DOHH2 (cell line): ENCODE results near the gene UBXN2A.

Source experiments
- H3F3A ChIP-seq: fragments of 200-600 bp; sonication (generic), shearing (Covaris generic); 2 replicates; pipeline ENCODE4 v1.6.0; 2016; ENCODE audit warnings: antibody characterized with exemption, mild to moderate bottlenecking; ENCODE audit not compliant: control insufficient read depth, insufficient read depth
- H3K27ac ChIP-seq: fragments of 200-600 bp; sonication (generic); 2 replicates; pipeline ENCODE4 v1.5.1; 2014; ENCODE audit warnings: low read depth, mild to moderate bottlenecking, low read length, moderate library complexity
- H3K27me3 ChIP-seq: fragments of 200-600 bp; sonication (generic); 2 replicates; pipeline ENCODE4 v1.6.1; 2014; ENCODE audit warnings: mild to moderate bottlenecking, low read length, mixed read lengths; ENCODE audit not compliant: control insufficient read depth
- H3K36me3 ChIP-seq: fragments of 200-600 bp; sonication (generic); 2 replicates; pipeline ENCODE4 v1.6.1; 2014; ENCODE audit warnings: mild to moderate bottlenecking, low read length, moderate library complexity, mixed read lengths; ENCODE audit not compliant: control insufficient read depth
- H3K4me1 ChIP-seq: fragments of 200-600 bp; sonication (generic); 2 replicates; pipeline ENCODE4 v1.6.1; 2014; ENCODE audit warnings: mild to moderate bottlenecking, low read length, mixed read lengths; ENCODE audit not compliant: control insufficient read depth
- H3K4me2 ChIP-seq: fragments of 200-600 bp; sonication (generic); 2 replicates; pipeline ENCODE4 v1.6.0; 2014; ENCODE audit warnings: mild to moderate bottlenecking, low read length, moderate library complexity
- H3K4me3 ChIP-seq: fragments of 200-600 bp; sonication (generic); 2 replicates; pipeline ENCODE4 v1.5.1; 2014; ENCODE audit warnings: mild to moderate bottlenecking, low read length, mixed read lengths
- H3K79me2 ChIP-seq: fragments of 200-600 bp; sonication (generic); 2 replicates; pipeline ENCODE4 v1.6.1; 2014; ENCODE audit warnings: mild to moderate bottlenecking, low read length, mixed read lengths; ENCODE audit not compliant: control insufficient read depth
- H3K9me2 ChIP-seq: fragments of 200-600 bp; sonication (generic); replicated peaks from 2 replicates; pipeline ENCODE4 v1.6.1; 2014; ENCODE audit warnings: mild to moderate bottlenecking, low read length, mixed read lengths; ENCODE audit not compliant: control insufficient read depth
- H3K9me3 ChIP-seq: fragments of 200-600 bp; sonication (generic); 2 replicates; pipeline ENCODE4 v1.6.1; 2014; ENCODE audit warnings: antibody characterized with exemption, low read length, mixed read lengths; ENCODE audit not compliant: control insufficient read depth, insufficient read depth
- H4K20me1 ChIP-seq: fragments of 200-600 bp; sonication (generic); 2 replicates; pipeline ENCODE4 v1.6.0; 2014; ENCODE audit warnings: low read depth, mild to moderate bottlenecking, antibody characterized with exemption, low read length, moderate library complexity; ENCODE audit not compliant: control insufficient read depth, insufficient read depth
- CTCF ChIP-seq: fragments of 200-600 bp; sonication (generic); IDR thresholded peaks from one replicate; pipeline ENCODE4 v1.5.1; 2014; ENCODE audit warnings: antibody characterized with exemption, mild to moderate bottlenecking, low read depth, low read length; ENCODE audit not compliant: poor library complexity, severe bottlenecking
- EZH2phosphoT487 ChIP-seq: fragments of 200-600 bp; sonication (generic); IDR thresholded peaks from 2 replicates; pipeline ENCODE4 v1.6.1; 2017; ENCODE audit warnings: borderline replicate concordance, mild to moderate bottlenecking, antibody characterized with exemption, low read length, moderate library complexity, mixed read lengths

Gene UBXN2A

GRCh38 chr2:24047703-24048033, 107.4 kb downstream of the UBXN2A start:
- Histone ChIP-seq H3K79me2 (peaks cover 38% of the 10 kb centered on the region), H3K4me3 (peak overlapping the region; percentile 87), H3K4me2 (peak overlapping the region; percentile 81), H3K27me3 (peaks cover 24% of the 10 kb centered on the region), H3K9me3 (no peaks in the 10 kb centered on the region), H3K4me1 (peaks cover 36% of the 10 kb centered on the region), H3F3A (peaks cover 15% of the 10 kb centered on the region), H4K20me1 (no peaks in the 10 kb centered on the region), H3K9me2 (no peaks in the 10 kb centered on the region), H3K36me3 (no peaks in the 10 kb centered on the region; the same call in 1 of the 2 replicates), H3K27ac (peak overlapping the region; percentile 29; the same call in 1 of the 2 replicates)
- no peak for TF ChIP-seq CTCF
- no peak for TF ChIP-seq EZH2phosphoT487

GRCh38 chr2:24048769-24049484, 108.7 kb downstream of the UBXN2A start:
- Histone ChIP-seq H3K4me2 (peak overlapping the region; percentile 98), H3K27ac (no peak overlapping the region), H3F3A (peaks cover 15% of the 10 kb centered on the region), H3K9me2 (no peaks in the 10 kb centered on the region), H3K4me1 (peaks cover 36% of the 10 kb centered on the region), H3K27me3 (peaks cover 24% of the 10 kb centered on the region), H3K4me3 (peak overlapping the region; percentile 80), H4K20me1 (no peaks in the 10 kb centered on the region), H3K79me2 (peaks cover 29% of the 10 kb centered on the region), H3K9me3 (no peaks in the 10 kb centered on the region), H3K36me3 (no peaks in the 10 kb centered on the region; the same call in 1 of the 2 replicates)
- TF ChIP-seq EZH2phosphoT487 = no peak
- TF ChIP-seq CTCF = no peak

GRCh38 chr2:24049485-24050021, 109.3 kb downstream of the UBXN2A start, which contains the start of gene FKBP1B:
Gene FKBP1B, plus strand, starts transcription at chr2:24049741. Its CDS starts 109 bp downstream, at chr2:24049850.
- peaks cover 15% of the 10 kb centered on the region for H3F3A ChIP-seq
- no peak within 1 kb of the TSS for H3K27ac ChIP-seq
- H3K9me3 ChIP-seq = no peaks in the 10 kb centered on the region

More at GRCh38 chr2:24049485-24050021, 109.3 kb downstream of the UBXN2A start, which contains the start of gene FKBP1B:
- TF ChIP-seq EZH2phosphoT487 (no peak), CTCF (no peak)
- Histone ChIP-seq H3K4me3 (peak within 1 kb of the TSS; percentile 80), H3K27me3 (peaks cover 24% of the 10 kb centered on the region), H3K79me2 (peaks cover 24% of the 10 kb centered on the region), H3K4me1 (peaks cover 36% of the 10 kb centered on the region), H4K20me1 (no peaks in the 10 kb centered on the region), H3K9me2 (no peaks in the 10 kb centered on the region), H3K4me2 (peak within 1 kb of the TSS; percentile 98), H3K36me3 (no peaks in the 10 kb centered on the region; the same call in 1 of the 2 replicates)
